ENCODE data around the gene LBHD2. TPM values are rescaled to one million over a fixed set of nuclear protein-coding genes. Genes with fewer than 3 reads are reported as not detected.

LBHD2 gene
- total RNA-seq, 2 donors from 2014 or later = not detected

DNA sequence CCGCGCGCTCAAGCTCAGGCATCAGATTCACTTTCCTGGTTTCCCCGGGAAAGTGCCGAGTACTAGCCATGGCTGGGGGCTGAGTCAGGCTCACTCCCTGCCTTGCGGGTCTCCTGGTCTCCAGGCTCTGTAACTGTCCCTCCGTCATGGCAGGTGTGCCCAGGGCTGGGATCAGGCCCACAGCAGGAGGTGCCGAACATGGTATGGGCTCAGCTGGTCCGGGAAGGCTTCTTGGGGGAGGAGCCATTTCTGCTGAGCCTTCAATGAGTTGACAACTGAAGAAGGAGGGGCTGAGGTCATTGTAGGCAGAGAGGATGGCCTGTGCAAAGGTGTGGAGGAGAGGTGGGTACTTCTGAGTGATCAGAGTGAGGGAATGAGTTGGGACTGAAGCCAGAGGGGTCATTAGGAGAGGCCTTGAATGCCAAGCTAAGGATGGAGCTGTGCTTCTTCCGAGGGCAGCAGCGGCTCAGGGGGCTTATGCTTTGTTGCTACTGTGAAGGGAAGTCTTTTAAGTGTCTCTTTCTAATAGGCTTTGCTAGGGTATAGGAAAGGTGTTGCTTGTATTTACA is 11.3 kb downstream of the LBHD2 start:
- no peak overlapping the region for H3K27ac ChIP-seq (ENCODE audit: low read depth, low read length)
- 83 to 85% methylated on average over 9 to 11 of the region's 11 CpGs for WGBS, 2 experiments (ENCODE audit: insufficient coverage in 1 of 2, insufficient read length in 1 of 2)
- peaks cover 6% of the 10 kb centered on the region for H3K4me1 Mint-ChIP-seq
- H3K9me3 ChIP-seq (ENCODE audit: control insufficient read depth, low read length) = no peaks in the 10 kb centered on the region
- H3K4me3 ChIP-seq (ENCODE audit: low read length) = no peak overlapping the region
- H3K9ac ChIP-seq (ENCODE audit: extremely low read depth, low read length, poor library complexity, severe bottlenecking) = no peak overlapping the region
- H3K4me1 ChIP-seq (ENCODE audit: control insufficient read depth, insufficient read depth, low read length) = peaks cover 8% of the 10 kb centered on the region
- H3K36me3 Mint-ChIP-seq (ENCODE audit: low read depth) = no peaks in the 10 kb centered on the region
- H3K27me3 Mint-ChIP-seq (ENCODE audit: insufficient read depth) = peaks cover 11% of the 10 kb centered on the region
- peaks cover 8% of the 10 kb centered on the region for H3K27me3 ChIP-seq (ENCODE audit: control insufficient read depth, insufficient read depth, low read length, poor library complexity, severe bottlenecking)
- DNase-seq = no peak
- no peaks in the 10 kb centered on the region for H3K9me3 Mint-ChIP-seq
- TF ChIP-seq CTCF (conservative IDR thresholded peaks at IDR 0.05) = no peak
- H3K4me3 Mint-ChIP-seq = no peak overlapping the region
- H3K36me3 ChIP-seq (ENCODE audit: control insufficient read depth, insufficient read depth, low read length) = no peaks in the 10 kb centered on the region
- H3K27ac Mint-ChIP-seq = no peak overlapping the region

DNA sequence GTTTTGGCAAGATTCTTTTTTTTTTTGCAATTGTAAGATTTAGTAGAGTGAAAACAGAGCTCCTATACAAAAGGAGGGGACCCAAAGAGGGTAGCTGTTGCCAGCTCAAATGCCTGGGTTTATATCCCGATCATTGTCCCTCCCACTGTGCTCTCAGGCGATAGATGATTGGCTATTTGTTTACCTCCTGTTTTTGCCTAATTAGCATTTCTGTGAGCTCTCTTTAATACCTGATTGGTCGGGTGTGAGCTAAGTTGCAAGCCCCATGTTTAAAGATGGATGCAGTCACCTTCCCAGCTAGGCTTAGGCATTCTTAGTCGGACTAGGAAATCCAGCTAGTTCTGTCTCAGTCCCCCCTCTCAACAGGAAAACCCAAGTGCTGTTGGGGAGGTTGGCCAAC is 12.4 kb downstream of the LBHD2 start:
- no peak overlapping the region for H3K4me3 Mint-ChIP-seq
- Histone ChIP-seq H3K4me3 (ENCODE audit: low read length) (no peak overlapping the region), H3K36me3 (ENCODE audit: control insufficient read depth, insufficient read depth, low read length) (no peaks in the 10 kb centered on the region), H3K4me1 (ENCODE audit: control insufficient read depth, insufficient read depth, low read length) (peaks cover 8% of the 10 kb centered on the region), H3K9me3 (ENCODE audit: control insufficient read depth, low read length) (no peaks in the 10 kb centered on the region), H3K27me3 (ENCODE audit: control insufficient read depth, insufficient read depth, low read length, poor library complexity, severe bottlenecking) (no peaks in the 10 kb centered on the region), H3K9ac (ENCODE audit: extremely low read depth, low read length, poor library complexity, severe bottlenecking) (no peak overlapping the region), H3K27ac (ENCODE audit: low read depth, low read length) (no peak overlapping the region)
- no peak for DNase-seq
- peaks cover 6% of the 10 kb centered on the region for H3K4me1 Mint-ChIP-seq
- H3K9me3 Mint-ChIP-seq = no peaks in the 10 kb centered on the region
- no peaks in the 10 kb centered on the region for H3K36me3 Mint-ChIP-seq (ENCODE audit: low read depth)
- 80 to 82% methylated on average over 3 to 4 of the region's 4 CpGs for WGBS, 2 experiments (ENCODE audit: insufficient coverage in 1 of 2, insufficient read length in 1 of 2)
- H3K27me3 Mint-ChIP-seq (ENCODE audit: insufficient read depth) = peaks cover 10% of the 10 kb centered on the region
- peak overlapping the region; percentile 60 for H3K27ac Mint-ChIP-seq
- TF ChIP-seq CTCF (conservative IDR thresholded peaks at IDR 0.05) = no peak

GRCh38 chr14:103097244-103097993 is 13.4 kb downstream of the LBHD2 start:
- WGBS, 2 experiments (ENCODE audit: insufficient coverage in 1 of 2, insufficient read length in 1 of 2) = 90 to 92% methylated on average over 17 to 26 of the region's 26 CpGs
- no peak overlapping the region for H3K9ac ChIP-seq (ENCODE audit: extremely low read depth, low read length, poor library complexity, severe bottlenecking)
- Mint-ChIP-seq H3K4me3 (no peak overlapping the region), H3K27me3 (ENCODE audit: insufficient read depth) (peaks cover 19% of the 10 kb centered on the region), H3K36me3 (ENCODE audit: low read depth) (no peaks in the 10 kb centered on the region), H3K4me1 (peaks cover 6% of the 10 kb centered on the region), H3K27ac (no peak overlapping the region), H3K9me3 (no peaks in the 10 kb centered on the region)
- H3K27me3 ChIP-seq (ENCODE audit: control insufficient read depth, insufficient read depth, low read length, poor library complexity, severe bottlenecking) = peaks cover under 1% of the 10 kb centered on the region
- peaks cover 8% of the 10 kb centered on the region for H3K4me1 ChIP-seq (ENCODE audit: control insufficient read depth, insufficient read depth, low read length)
- no peak overlapping the region for H3K4me3 ChIP-seq (ENCODE audit: low read length)
- H3K36me3 ChIP-seq (ENCODE audit: control insufficient read depth, insufficient read depth, low read length) = no peaks in the 10 kb centered on the region
- no peaks in the 10 kb centered on the region for H3K9me3 ChIP-seq (ENCODE audit: control insufficient read depth, low read length)
- no peak overlapping the region for H3K27ac ChIP-seq (ENCODE audit: low read depth, low read length)
- no peak for TF ChIP-seq CTCF (conservative IDR thresholded peaks at IDR 0.05)
- no peak for DNase-seq

Measured in endodermal cell (in vitro differentiated cells).